Measurements from ENCODE around the gene SRPRB. TPM values are rescaled to one million over a fixed set of nuclear protein-coding genes. Genes with fewer than 3 reads are reported as not detected.

SRPRB gene
- total RNA-seq, 1 experiment from 2014 or later: 54.8 TPM

DNA sequence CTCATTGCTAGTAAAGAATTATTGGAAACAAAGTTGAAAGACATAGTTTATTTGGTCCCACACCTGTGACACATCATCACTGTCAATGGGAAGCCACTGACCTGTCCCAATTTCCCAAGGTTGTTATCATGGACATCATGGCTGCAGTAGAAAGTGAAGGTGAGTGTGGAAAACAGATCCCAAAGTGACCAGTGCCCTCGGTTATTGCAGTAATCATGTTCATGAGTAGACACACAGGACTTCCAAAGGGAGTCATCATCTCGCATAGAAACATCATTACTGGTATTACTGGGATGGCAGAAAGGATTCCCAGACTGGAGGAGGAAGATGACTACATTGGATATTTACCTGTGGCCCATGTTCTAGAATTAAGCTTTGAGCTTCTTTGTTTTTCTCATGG, 44.7 kb upstream of the SRPRB start:
- no peak overlapping the region for H3K18ac ChIP-seq (ENCODE audit: insufficient read length, low read depth, low read length)
- no peak overlapping the region for H2BK5ac ChIP-seq (ENCODE audit: insufficient read length, low read length)
- no peaks in the 10 kb centered on the region for H3K79me2 ChIP-seq (ENCODE audit: insufficient read depth, low read length)
- DNase-seq: no peak
- H3K56ac ChIP-seq (ENCODE audit: insufficient read length, low read depth, low read length): no peak overlapping the region
- H3K9me3 ChIP-seq (ENCODE audit: control insufficient read depth, low read depth, low read length): no peaks in the 10 kb centered on the region
- Mint-ChIP-seq H3K4me1 (peaks cover 25 to 26% of the 10 kb centered on the region in 2 experiments), H3K4me3 (no peak overlapping the region), H3K27ac (no peak overlapping the region), H3K9me3 (no peaks in the 10 kb centered on the region), H3K27me3 (ENCODE audit: low read depth) (peaks cover 15% of the 10 kb centered on the region), H3K36me3 (ENCODE audit: insufficient read depth in 1 of 3, low read depth in 3 of 3) (no peaks in the 10 kb centered on the region; a peak in 1 of 7 replicates)
- no peak overlapping the region for H4K91ac ChIP-seq (ENCODE audit: insufficient read length, low read depth, low read length)
- H3K4ac ChIP-seq (ENCODE audit: low read depth, low read length): no peak overlapping the region
- no peak overlapping the region for H2BK15ac ChIP-seq (ENCODE audit: low read depth, low read length)
- H4K20me1 ChIP-seq (ENCODE audit: control insufficient read depth, insufficient read depth, insufficient read length): no peaks in the 10 kb centered on the region
- TF ChIP-seq, protein P1, sequence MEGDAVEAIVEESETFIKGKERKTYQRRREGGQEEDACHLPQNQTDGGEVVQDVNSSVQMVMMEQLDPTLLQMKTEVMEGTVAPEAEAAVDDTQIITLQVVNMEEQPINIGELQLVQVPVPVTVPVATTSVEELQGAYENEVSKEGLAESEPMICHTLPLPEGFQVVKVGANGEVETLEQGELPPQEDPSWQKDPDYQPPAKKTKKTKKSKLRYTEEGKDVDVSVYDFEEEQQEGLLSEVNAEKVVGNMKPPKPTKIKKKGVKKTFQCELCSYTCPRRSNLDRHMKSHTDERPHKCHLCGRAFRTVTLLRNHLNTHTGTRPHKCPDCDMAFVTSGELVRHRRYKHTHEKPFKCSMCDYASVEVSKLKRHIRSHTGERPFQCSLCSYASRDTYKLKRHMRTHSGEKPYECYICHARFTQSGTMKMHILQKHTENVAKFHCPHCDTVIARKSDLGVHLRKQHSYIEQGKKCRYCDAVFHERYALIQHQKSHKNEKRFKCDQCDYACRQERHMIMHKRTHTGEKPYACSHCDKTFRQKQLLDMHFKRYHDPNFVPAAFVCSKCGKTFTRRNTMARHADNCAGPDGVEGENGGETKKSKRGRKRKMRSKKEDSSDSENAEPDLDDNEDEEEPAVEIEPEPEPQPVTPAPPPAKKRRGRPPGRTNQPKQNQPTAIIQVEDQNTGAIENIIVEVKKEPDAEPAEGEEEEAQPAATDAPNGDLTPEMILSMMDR (conservative IDR thresholded peaks at IDR 0.05): no peak
- H2AFZ ChIP-seq (ENCODE audit: low read length): no peak overlapping the region
- no peaks in the 10 kb centered on the region for H3K79me1 ChIP-seq (ENCODE audit: insufficient read depth, low read depth, low read length, poor library complexity, severe bottlenecking)
- H3T11ph ChIP-seq (ENCODE audit: low read length): no peak overlapping the region
- no peak overlapping the region for H3K27ac ChIP-seq (ENCODE audit: insufficient read length, low read depth, low read length)
- H2BK12ac ChIP-seq (ENCODE audit: insufficient read length, low read depth, low read length): no peak overlapping the region
- WGBS (ENCODE audit: extremely low coverage, insufficient read length, low lambda C conversion rate): no CpG with 5 or more reads among the region's 2 CpGs
- no peak overlapping the region for H3K23ac ChIP-seq (ENCODE audit: insufficient read length, low read depth, low read length)
- H2BK120ac ChIP-seq (ENCODE audit: low read depth, low read length, poor library complexity, severe bottlenecking): no peak overlapping the region
- H3K4me1 ChIP-seq (ENCODE audit: insufficient read depth, low read length): no peaks in the 10 kb centered on the region
- H3K4me2 ChIP-seq (ENCODE audit: insufficient read depth, insufficient read length, low read length): no peak overlapping the region
- H3K14ac ChIP-seq (ENCODE audit: insufficient read depth, low read length): no peak overlapping the region
- H2BK20ac ChIP-seq (ENCODE audit: low read depth, low read length, poor library complexity, severe bottlenecking): no peak overlapping the region
- H4K5ac ChIP-seq (ENCODE audit: insufficient read length, low read depth, low read length): no peak overlapping the region
- H4K8ac ChIP-seq (replicated peaks; ENCODE audit: insufficient read length, low read depth, low read length): no peak overlapping the region
- no peaks in the 10 kb centered on the region for H3K27me3 ChIP-seq (ENCODE audit: insufficient read depth, low read length)
- H3K9ac ChIP-seq (ENCODE audit: extremely low read depth, insufficient read length, low read length): no peak overlapping the region
- no peaks in the 10 kb centered on the region for H3K23me2 ChIP-seq (ENCODE audit: insufficient read length, low read depth, low read length, poor library complexity, severe bottlenecking)
- no peak overlapping the region for H2AK5ac ChIP-seq (ENCODE audit: insufficient read length, low read length)
